HEK293 (cell line): ENCODE measurements around the gene CD9.

Experiments used
- CTCF ChIA-PET: fragments of 350-600 bp; formaldehyde crosslinking; extraction: SDS; loops from one replicate; lab custom pipeline; 2021; ENCODE audit warnings: antibody characterized with exemption; lab: Yijun Ruan, JAX
- POLR2A ChIA-PET: fragments of 300-600 bp; formaldehyde crosslinking; extraction: SDS; loops from one replicate; lab custom pipeline; 2020; ENCODE audit warnings: antibody characterized with exemption, inconsistent platforms; lab: Yijun Ruan, JAX
- H3K27ac ChIP-seq: fragments of 200-500 bp; sonication (Bioruptor generic); 2 replicates; pipeline ENCODE4 v1.5.1; 2014; ENCODE audit warnings: low read depth, low read length, control low read depth, inconsistent platforms; ENCODE audit errors: extremely low read depth
- H3K36me3 ChIP-seq, 2 experiments: fragments of 200-500 bp in 1 of 2; sonication (Bioruptor generic) in 1 of 2; 1 replicate in 1 of 2; 2 replicates in 1 of 2; pipeline ENCODE4 v1.5.1; 2014 to 2017; ENCODE audit warnings: inconsistent platforms in 2 of 2, low read length in 2 of 2; ENCODE audit not compliant: control insufficient read depth in 2 of 2, insufficient read depth in 1 of 2
- H3K4me1 ChIP-seq: fragments of 200-500 bp; sonication (Bioruptor generic); 2 replicates; pipeline ENCODE4 v1.5.1; 2014; ENCODE audit warnings: mild to moderate bottlenecking, low read length, inconsistent platforms; ENCODE audit not compliant: control insufficient read depth, insufficient read depth
- H3K4me3 ChIP-seq: 2 replicates; pipeline ENCODE4 v1.5.1; 2011; ENCODE audit warnings: low read depth, mild to moderate bottlenecking, control low read depth, low read length, moderate library complexity
- H3K9me3 ChIP-seq: fragments of 200-500 bp; sonication (Bioruptor generic); 2 replicates; pipeline ENCODE4 v1.5.1; 2014; ENCODE audit warnings: low read depth, low read length, inconsistent platforms; ENCODE audit not compliant: control insufficient read depth, insufficient read depth
- GLIS1 ChIP-seq: fragments of 450-650 bp; formaldehyde crosslinking; IDR thresholded peaks from 2 replicates; pipeline ENCODE4 v1.5.1; 2016; ENCODE audit warnings: missing biosample characterization, missing genetic modification characterization
- HOXA7 ChIP-seq: sonication (generic); formaldehyde crosslinking; IDR thresholded peaks from 2 replicates; pipeline ENCODE4 v1.8.1; 2022; ENCODE audit warnings: missing genetic modification reagents, borderline replicate concordance
- MYNN ChIP-seq: fragments of 450-650 bp; formaldehyde crosslinking; IDR thresholded peaks from 2 replicates; pipeline ENCODE4 v1.5.1; 2016; ENCODE audit warnings: missing biosample characterization, missing genetic modification characterization, borderline replicate concordance
- PATZ1 ChIP-seq: fragments of 450-650 bp; formaldehyde crosslinking; IDR thresholded peaks from 2 replicates; pipeline ENCODE4 v1.5.1; 2016; ENCODE audit warnings: missing biosample characterization, missing genetic modification characterization
- PBX3 ChIP-seq: sonication (generic); formaldehyde crosslinking; IDR thresholded peaks from 2 replicates; pipeline ENCODE4 v1.8.1; 2022; ENCODE audit warnings: mild to moderate bottlenecking, moderate library complexity, missing genetic modification reagents
- PRDM2 ChIP-seq: fragments of 450-650 bp; formaldehyde crosslinking; IDR thresholded peaks from 2 replicates; pipeline ENCODE4 v1.5.1; 2016; ENCODE audit warnings: missing biosample characterization, missing genetic modification characterization, borderline replicate concordance
- SETDB1 ChIP-seq: IDR thresholded peaks from one replicate; pipeline ENCODE4 v1.6.1; 2017; ENCODE audit warnings: mild to moderate bottlenecking, low read length, moderate library complexity, mixed read lengths; ENCODE audit not compliant: insufficient read length
- SP3 ChIP-seq: fragments of 450-650 bp; formaldehyde crosslinking; IDR thresholded peaks from 2 replicates; pipeline ENCODE4 v1.5.1; 2016; ENCODE audit warnings: missing biosample characterization, missing genetic modification characterization
- SP7 ChIP-seq: fragments of 450-650 bp; formaldehyde crosslinking; IDR thresholded peaks from 2 replicates; pipeline ENCODE4 v1.5.1; 2016; ENCODE audit warnings: missing biosample characterization, missing genetic modification characterization
- TSHZ1 ChIP-seq: fragments of 450-650 bp; formaldehyde crosslinking; IDR thresholded peaks from 2 replicates; pipeline ENCODE4 v1.5.1; 2016; ENCODE audit warnings: missing biosample characterization, missing genetic modification characterization, borderline replicate concordance
- ZIC2 ChIP-seq: fragments of 450-650 bp; formaldehyde crosslinking; IDR thresholded peaks from 2 replicates; pipeline ENCODE4 v1.5.1; 2016; ENCODE audit warnings: missing biosample characterization, missing genetic modification characterization
- ZNF16 ChIP-seq: fragments of 450-650 bp; formaldehyde crosslinking; IDR thresholded peaks from 2 replicates; pipeline ENCODE4 v1.5.1; 2016; ENCODE audit warnings: low read depth, missing biosample characterization, missing genetic modification characterization
- ZNF18 ChIP-seq: fragments of 450-650 bp; formaldehyde crosslinking; IDR thresholded peaks from 2 replicates; pipeline ENCODE4 v1.5.1; 2016; ENCODE audit warnings: missing biosample characterization, missing genetic modification characterization
- ZNF248 ChIP-seq: fragments of 450-650 bp; formaldehyde crosslinking; IDR thresholded peaks from 2 replicates; pipeline ENCODE4 v1.5.1; 2017; ENCODE audit warnings: missing biosample characterization, missing genetic modification characterization
- ZNF626 ChIP-seq: fragments of 450-650 bp; sonication (Bioruptor Pico); formaldehyde crosslinking; IDR thresholded peaks from 2 replicates; pipeline ENCODE4 v1.5.1; 2018; ENCODE audit warnings: missing biosample characterization, missing genetic modification characterization, inconsistent platforms

Gene CD9

GRCh38 chr12:6230321-6231110 is 30.3 kb downstream of the CD9 start:
- TF ChIP-seq PATZ1 (tag by site-specific recombination) (0 out of 2 replicates have a peak, but pooled peaks have one; percentile 18), SP7 (tag by site-specific recombination) (no peak), ZIC2 (tag by site-specific recombination) (peak; percentile 27; the same call in 1 of the 2 replicates), GLIS1 (tag by site-specific recombination) (peak; percentile 46)
- Histone ChIP-seq H3K4me3 (no peak overlapping the region), H3K4me1 (peaks cover 20% of the 10 kb centered on the region), H3K36me3 (peaks cover 0 to 25% of the 10 kb centered on the region in 2 experiments; a peak in 2 of 3 replicates), H3K27ac (no peak overlapping the region), H3K9me3 (no peaks in the 10 kb centered on the region)
- CTCF ChIA-PET: interaction anchor here (0.6 to 3.2 kb wide), 7 partner anchors 15 to 242 kb away, joined by 3 to 15 read pairs (median 4); no protein-coding TSS in a partner anchor
- POLR2A ChIA-PET: interaction anchor here (0.7 to 0.8 kb wide), 2 partner anchors 29 to 74 kb away, joined by 3 to 5 read pairs; no protein-coding TSS in a partner anchor

GRCh38 chr12:6231359-6232268 is 31.4 kb downstream of the CD9 start:
- ChIA-PET POLR2A (no interaction called here), CTCF (interaction anchor here (0.9 to 1.2 kb wide), 2 partner anchors 29 to 243 kb away, joined by 3 to 4 read pairs; no protein-coding TSS in a partner anchor)
- Histone ChIP-seq H3K4me3 (no peak overlapping the region), H3K9me3 (no peaks in the 10 kb centered on the region), H3K36me3 (peaks cover 0 to 23% of the 10 kb centered on the region in 2 experiments; a peak in 2 of 3 replicates), H3K4me1 (peaks cover 21% of the 10 kb centered on the region), H3K27ac (no peak overlapping the region)
- no peak for TF ChIP-seq SETDB1
- no peak for TF ChIP-seq HOXA7
- TF ChIP-seq ZNF626: no peak
- TF ChIP-seq PBX3 (CRISPR knock-in tag): no peak
- no peak for TF ChIP-seq ZNF18 (tag by site-specific recombination)
- no peak for TF ChIP-seq ZNF248 (tag by site-specific recombination)
- no peak for TF ChIP-seq PRDM2 (tag by site-specific recombination)
- no peak for TF ChIP-seq TSHZ1 (tag by site-specific recombination)
- no peak for TF ChIP-seq ZNF16 (tag by site-specific recombination)
- TF ChIP-seq SP3 (tag by site-specific recombination): no peak
- TF ChIP-seq MYNN: no peak
